ENCODE data around the gene MRPL44. TPM values are rescaled to one million over a fixed set of nuclear protein-coding genes. Genes with fewer than 3 reads are reported as not detected.
"Not testable (repeated sequence)": the region's sequence is repeated elsewhere in the genome, so short reads cannot be mapped to it uniquely, and the experiment has no call there.

The MRPL44 gene
- total RNA-seq, 1 donor from 2014 or later = 40.0 TPM

DNA sequence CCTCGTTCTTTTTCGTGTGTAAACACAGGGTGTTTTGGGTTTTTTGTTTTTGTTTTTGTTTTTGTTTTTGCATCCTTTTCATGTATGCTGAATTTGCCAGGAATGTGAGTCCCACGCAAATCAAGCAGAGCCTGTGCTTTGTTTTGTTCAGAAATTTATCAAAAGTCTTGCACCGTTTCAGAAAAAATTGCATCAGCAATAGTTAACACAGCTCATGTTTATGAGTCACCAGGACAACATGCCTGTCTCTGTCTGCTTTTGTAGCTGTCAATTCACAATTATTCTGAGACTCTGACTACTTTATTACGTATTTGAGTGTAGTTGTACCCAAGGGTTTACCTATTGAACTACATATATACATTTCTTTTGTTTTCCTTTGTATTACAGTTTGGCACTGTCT, 38.3 kb downstream of the MRPL44 start:
- intact Hi-C loops (cut with micrococcal nuclease) = no loop called here
- no peak for DNase-seq
- no peak for ATAC-seq

DNA sequence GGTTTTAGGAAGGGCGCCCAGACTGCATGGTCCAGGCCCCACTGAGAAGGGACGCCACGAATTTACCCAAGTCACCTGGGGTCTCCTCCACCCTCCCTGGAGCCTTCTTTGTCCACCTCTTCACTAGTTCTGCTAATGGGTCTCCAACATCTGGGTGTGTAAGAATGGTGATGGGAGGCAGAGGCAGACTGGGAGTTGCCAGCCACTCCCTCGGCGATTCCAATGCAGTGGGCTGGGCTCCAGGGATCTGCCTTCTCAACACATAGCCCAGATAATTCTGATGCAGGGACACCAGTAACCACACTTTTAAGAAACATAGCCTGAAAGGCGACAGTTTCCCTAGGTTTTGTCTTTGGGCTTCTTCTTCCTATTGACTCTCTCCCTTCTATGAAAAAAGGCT, 39.1 kb downstream of the MRPL44 start:
- no peak for DNase-seq
- intact Hi-C loops (cut with micrococcal nuclease) = no loop called here
- ATAC-seq = no peak

DNA sequence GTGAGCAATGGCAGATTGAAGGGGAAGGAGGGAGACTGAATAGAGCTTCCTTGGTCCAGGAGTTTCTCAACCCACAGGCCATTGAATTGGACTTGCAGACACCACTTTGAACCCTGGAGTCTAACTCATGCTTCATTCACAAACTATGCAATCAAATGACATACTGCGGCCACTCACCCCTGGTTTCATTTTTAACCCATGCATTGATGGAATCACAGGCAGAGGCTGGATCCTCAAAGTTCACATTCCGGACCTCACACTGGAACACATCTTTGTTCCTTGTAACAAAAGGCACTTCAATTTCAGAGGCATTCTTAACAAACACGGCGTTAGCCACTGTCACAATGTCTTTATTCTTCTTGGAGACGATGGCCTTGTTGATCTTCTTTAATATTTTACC, 40.7 kb downstream of the MRPL44 start:
- ATAC-seq = no peak
- DNase-seq = no peak
- intact Hi-C loops (cut with micrococcal nuclease) = no loop called here

- intact Hi-C loops (cut with micrococcal nuclease) = no loop called here
- no peak for DNase-seq
- no peak for ATAC-seq
Observed at GRCh38 chr2:223998948-223999347, 41.7 kb downstream of the MRPL44 start.

GRCh38 chr2:223999862-224000261, 42.6 kb downstream of the MRPL44 start:
- DNase-seq = no peak

GRCh38 chr2:224000662-224001061, 43.4 kb downstream of the MRPL44 start:
- ATAC-seq; intact Hi-C loops (cut with micrococcal nuclease): not testable (repeated sequence)

More at GRCh38 chr2:223999862-224000261, 42.6 kb downstream of the MRPL44 start:
- ATAC-seq = no peak
- intact Hi-C loops (cut with micrococcal nuclease) = no loop called here

DNA sequence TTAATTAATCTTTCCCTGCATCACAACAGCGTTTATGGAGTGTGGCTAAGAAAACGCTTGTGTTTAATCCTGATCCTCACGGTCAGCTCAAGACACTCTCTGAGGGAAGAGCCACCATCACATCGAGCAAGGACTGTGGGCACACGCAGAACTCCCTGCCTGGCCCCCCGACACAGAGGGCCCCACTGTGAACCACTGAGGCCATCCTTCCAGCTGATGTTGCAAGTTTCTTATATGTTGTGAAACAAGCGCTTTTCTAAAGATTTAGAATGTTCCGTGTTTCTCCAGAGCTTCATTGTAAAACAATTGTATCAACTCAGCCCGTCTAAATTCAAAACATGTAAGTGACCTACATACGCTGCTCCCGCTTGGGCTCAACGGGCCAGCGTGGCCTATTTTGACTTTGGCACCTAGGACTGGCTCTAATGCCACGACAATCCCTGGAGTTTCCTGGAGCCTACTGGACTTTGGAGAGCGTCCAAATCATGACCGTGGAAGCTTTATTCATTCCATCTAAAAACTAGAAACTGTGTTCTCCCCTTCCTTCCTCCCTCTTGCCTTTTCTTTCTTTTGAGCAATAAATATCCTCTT, 46.9 kb downstream of the MRPL44 start:
- intact Hi-C loops (cut with micrococcal nuclease) = no loop called here
- ATAC-seq (peak; percentile 65), DNase-seq (no peak)

More at GRCh38 chr2:224000662-224001061, 43.4 kb downstream of the MRPL44 start:
- not testable (repeated sequence) for DNase-seq

DNA sequence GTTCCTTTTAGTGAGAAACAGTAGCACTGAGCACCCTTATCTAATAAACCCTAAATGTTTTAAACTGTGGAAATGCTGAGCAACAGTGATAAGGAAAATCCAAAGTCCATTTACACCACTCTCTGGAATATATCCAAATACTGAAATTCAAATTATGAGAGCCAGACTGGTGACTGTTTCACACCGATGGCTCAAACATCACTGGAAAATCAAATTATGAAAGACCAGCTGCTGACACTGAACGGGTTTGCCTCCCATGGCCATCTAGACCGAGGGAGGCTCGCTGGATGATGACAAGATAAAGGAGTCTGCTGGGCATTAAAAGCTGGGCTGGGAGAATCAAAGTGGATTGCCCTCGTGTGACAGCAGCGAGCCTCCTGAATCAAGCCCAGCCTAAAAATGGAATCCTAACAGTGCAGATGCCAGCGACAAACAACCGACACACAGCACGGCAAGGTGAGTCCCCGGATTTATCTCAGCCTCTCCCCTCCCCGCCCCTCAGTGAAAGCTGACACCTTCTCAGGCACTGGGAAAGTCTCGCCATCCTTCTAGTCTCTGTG, 51.5 kb downstream of the MRPL44 start:
- no peak for DNase-seq
- intact Hi-C loops (cut with micrococcal nuclease) = no loop called here
- ATAC-seq = no peak

- ATAC-seq (no peak), DNase-seq (no peak)
- intact Hi-C loops (cut with micrococcal nuclease) = no loop called here
Observed at GRCh38 chr2:224009605-224010315, 52.5 kb downstream of the MRPL44 start.

GRCh38 chr2:224011837-224012236, 54.6 kb downstream of the MRPL44 start:
- DNase-seq = no peak
- no peak for ATAC-seq
- intact Hi-C loops (cut with micrococcal nuclease) = no loop called here

DNA sequence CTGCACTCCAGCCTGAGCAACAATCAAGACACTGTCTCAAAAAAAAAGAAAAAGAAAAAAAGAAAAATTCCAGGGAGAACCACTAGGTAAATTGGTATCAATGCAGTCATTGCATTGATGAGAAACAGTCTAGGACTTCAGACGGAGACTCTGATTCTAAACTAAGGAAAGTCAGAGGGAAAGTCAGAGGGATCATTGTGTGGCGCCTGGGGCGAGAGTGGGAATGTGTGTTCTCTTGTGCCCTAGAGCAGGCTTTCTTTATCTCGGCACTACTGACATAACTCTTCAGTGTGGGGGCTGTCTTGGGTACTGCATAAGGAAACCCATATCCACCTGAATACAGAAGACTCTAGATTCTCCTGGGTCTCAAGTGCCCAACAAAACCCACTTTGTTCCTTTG, 57.1 kb downstream of the MRPL44 start:
- intact Hi-C loops (cut with micrococcal nuclease) = no loop called here
- DNase-seq = no peak
- ATAC-seq = no peak

DNA sequence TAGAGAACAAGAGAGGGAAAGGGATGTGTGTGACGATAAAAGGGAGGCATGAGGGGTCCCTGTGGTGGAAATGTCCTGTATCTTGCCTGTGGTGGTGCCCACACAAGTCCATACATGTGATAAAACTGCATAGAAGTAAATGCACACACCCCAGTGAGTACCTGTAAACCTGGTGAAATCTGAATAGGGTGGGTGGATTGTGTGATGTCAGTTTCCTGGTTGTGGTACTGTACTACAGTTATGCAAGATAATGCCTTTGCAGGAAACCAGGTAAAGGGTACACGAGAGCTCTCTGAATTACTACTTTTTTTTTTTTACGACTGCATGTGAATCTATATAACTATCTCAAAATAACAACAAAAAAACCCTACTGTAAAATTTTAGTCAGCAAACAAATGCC, 59.7 kb downstream of the MRPL44 start:
- ATAC-seq = no peak
- intact Hi-C loops (cut with micrococcal nuclease) = no loop called here
- DNase-seq = no peak

Other genes starting within 250 kb of the MRPL44 start
- 0.50 TPM for gene AP1S3, start 119.9 kb upstream of the MRPL44 start, total RNA-seq
- 12.4 TPM for gene WDFY1, start 12.1 kb upstream of the MRPL44 start, total RNA-seq
- 6.0 TPM for gene SERPINE2, start 81.8 kb downstream of the MRPL44 start, total RNA-seq

Data from left ventricle myocardium superior (tissue), 1 donor.